Body of pancreas (tissue), 4 donors: ENCODE results near the gene ATOH8. TPM values are rescaled to one million over a fixed set of nuclear protein-coding genes. Genes with fewer than 3 reads are reported as not detected.

ENCODE experiments used
- ATAC-seq: fragments of 150-250 bp; one replicate; pipeline ENCODE4 v1.9.1; 2016
- DNase-seq, 4 donors: peaks; one replicate each; pipeline ENCODE4 v3.0.0-alpha.2; 2019
- H3K27ac ChIP-seq, 4 donors: fragments of 200-600 bp; sonication (generic); 1 replicate in 3 of 4; 2 replicates in 1 of 4; pipeline versions ENCODE4 v1.5.1 to v1.6.1; 2016 to 2019; ENCODE audit warnings: mild to moderate bottlenecking in 1 of 4, mixed read lengths in 1 of 4, moderate library complexity in 1 of 4
- H3K27me3 ChIP-seq, 2 donors: fragments of 200-600 bp; sonication (generic); one replicate each; pipeline ENCODE4 v1.6.0; 2016; ENCODE audit warnings: mild to moderate bottlenecking in 1 of 2
- H3K36me3 ChIP-seq, 2 donors: fragments of 200-600 bp; sonication (generic); replicated peaks in 1 of 2; 2 replicates each; pipeline ENCODE4 v1.5.1; 2016; ENCODE audit warnings: low read depth in 2 of 2; ENCODE audit not compliant: insufficient read depth in 1 of 2
- H3K4me1 ChIP-seq: fragments of 200-600 bp; sonication (generic); one replicate; pipeline ENCODE4 v1.6.0; 2016
- H3K4me3 ChIP-seq, 2 donors: fragments of 200-600 bp; sonication (generic); 1 replicate in 1 of 2; 2 replicates in 1 of 2; pipeline ENCODE4 v1.5.1; 2016 to 2019
- H3K9me3 ChIP-seq, 3 donors: fragments of 200-600 bp; sonication (generic); 1 replicate in 2 of 3; 2 replicates in 1 of 3; pipeline ENCODE4 v1.5.1; 2016
- CTCF ChIP-seq, 7 experiments: fragments of 450-650 bp in 4 of 7; fragments of 200-600 bp in 3 of 7; sonication (generic) in 3 of 7; IDR thresholded peaks; one replicate each; pipeline ENCODE4 v1.5.1; 2016 to 2019; ENCODE audit warnings: antibody characterized with exemption in 7 of 7
- POLR2A ChIP-seq, 3 donors: fragments of 450-650 bp; IDR thresholded peaks; one replicate each; pipeline ENCODE4 v1.6.1; 2016; ENCODE audit warnings: antibody characterized with exemption in 3 of 3, mild to moderate bottlenecking in 2 of 3
- WGBS, 2 donors: methylation state at CpG; one replicate each; pipeline ENCODE4 v1.1.5; 2017; 5-methylcytosine and 5-hydroxymethylcytosine counted together
- intact Hi-C: fragments of 100-400 bp; cut with DNase I; formaldehyde crosslinking; loops from one replicate; pipeline ENCODE4 v1.15.1; 2023
- total RNA-seq, 2 donors: library from RNA; depleted of rRNA; stranded (reverse); fragments of >200 nt; gene quantifications; one replicate each; pipeline ENCODE4 v1.1.0, GENCODE V29; 2016

Gene ATOH8
- total RNA-seq, 2 donors from 2014 or later = 12.9 to 14.5 TPM

- ATAC-seq = peak; percentile 31
- peak; percentile 48 to 62 (median 55) for DNase-seq
- Histone ChIP-seq H3K9me3 (no peaks in the 10 kb centered on the region), H3K27ac (peak overlapping the region; percentile 76 to 91 (median 80)), H3K4me3 (no peak overlapping the region), H3K27me3 (no peaks in the 10 kb centered on the region), H3K36me3 (no peaks in the 10 kb centered on the region), H3K4me1 (peaks cover 51% of the 10 kb centered on the region)
- 46 to 48% methylated on average over 18 to 19 of the region's 19 CpGs for WGBS, 2 donors
- TF ChIP-seq POLR2A (IDR thresholded peaks at IDR 0.05) = no peak
- TF ChIP-seq CTCF (IDR thresholded peaks at IDR 0.05) = no peak
- intact Hi-C loops = no loop called here
These were observed 11.8 kb upstream of the ATOH8 start for GRCh38 chr2:85741833-85742455.

- DNase-seq (peak in 2 of 4 donors; percentile 44 to 61), ATAC-seq (peak; percentile 1)
- intact Hi-C loops = no loop called here
- Histone ChIP-seq H3K36me3 (no peaks in the 10 kb centered on the region), H3K4me3 (no peak overlapping the region), H3K27ac (peak overlapping the region; percentile 16 to 91 (median 54)), H3K9me3 (no peaks in the 10 kb centered on the region), H3K27me3 (no peaks in the 10 kb centered on the region), H3K4me1 (peaks cover 43% of the 10 kb centered on the region)
- TF ChIP-seq POLR2A (IDR thresholded peaks at IDR 0.05) = no peak
- 38 to 47% methylated on average over 9 to 10 of the region's 10 CpGs for WGBS, 2 donors
These were observed 10.3 kb upstream of the ATOH8 start for GRCh38 chr2:85743304-85743978.

GRCh38 chr2:85744055-85744454 lies 9.7 kb upstream of the ATOH8 start:
- Histone ChIP-seq H3K4me1 (peaks cover 43% of the 10 kb centered on the region), H3K36me3 (no peaks in the 10 kb centered on the region), H3K4me3 (no peak overlapping the region), H3K27me3 (no peaks in the 10 kb centered on the region), H3K9me3 (no peaks in the 10 kb centered on the region), H3K27ac (peak overlapping the region in 3 of 4 donors; percentile 39 to 91 (median 69))
- no peak for TF ChIP-seq CTCF (IDR thresholded peaks at IDR 0.05)
- no peak for TF ChIP-seq POLR2A (IDR thresholded peaks at IDR 0.05)
- no peak for DNase-seq
- WGBS, 2 donors = 57 to 72% methylated on average over 4 of the region's 4 CpGs
- intact Hi-C loops = no loop called here
- no peak for ATAC-seq

GRCh38 chr2:85744741-85745601 lies 8.8 kb upstream of the ATOH8 start:
- ATAC-seq (peak; percentile 2), DNase-seq (peak in 1 of 4 donors; percentile 58)
- Histone ChIP-seq H3K9me3 (no peaks in the 10 kb centered on the region), H3K27me3 (no peaks in the 10 kb centered on the region), H3K27ac (peak overlapping the region in 3 of 4 donors; percentile 28 to 57 (median 37)), H3K36me3 (no peaks in the 10 kb centered on the region), H3K4me1 (peaks cover 42% of the 10 kb centered on the region), H3K4me3 (no peak overlapping the region)
- intact Hi-C loops = loop anchor here (5.0 kb wide), 1 partner anchor 67 kb away; no protein-coding TSS in a partner anchor
- TF ChIP-seq CTCF (IDR thresholded peaks at IDR 0.05) (no peak), POLR2A (IDR thresholded peaks at IDR 0.05) (no peak)
- WGBS, 2 donors = 60% methylated on average over 9 to 10 of the region's 10 CpGs

- intact Hi-C loops = loop anchor here (5.0 kb wide), 1 partner anchor 67 kb away; no protein-coding TSS in a partner anchor
- TF ChIP-seq CTCF (IDR thresholded peaks at IDR 0.05) (no peak), POLR2A (IDR thresholded peaks at IDR 0.05) (no peak)
- 66 to 73% methylated on average over 8 of the region's 8 CpGs for WGBS, 2 donors
- H3K27me3 ChIP-seq = no peaks in the 10 kb centered on the region
- DNase-seq (no peak), ATAC-seq (no peak)
- H3K36me3 ChIP-seq = no peaks in the 10 kb centered on the region
- peaks cover 38% of the 10 kb centered on the region for H3K4me1 ChIP-seq
- H3K4me3 ChIP-seq = no peak overlapping the region
- H3K27ac ChIP-seq = no peak overlapping the region
- no peaks in the 10 kb centered on the region for H3K9me3 ChIP-seq
These were observed 8.2 kb upstream of the ATOH8 start for GRCh38 chr2:85745619-85746018.
